Effector CD8-positive, alpha-beta T cell (primary cell): ENCODE data around the gene OR5K1.
A peak's percentile ranks its signal among the peaks of the same experiment; 100 is the strongest.

ENCODE experiments used
- DNase-seq: peaks from one replicate; lab custom pipeline; 2025; lab: John Stamatoyannopoulos, UW

The OR5K1 gene

GRCh38 chr3:98514948-98515347 lies 51.9 kb downstream of the OR5K1 start:
- no peak for DNase-seq

GRCh38 chr3:98518816-98519215 lies 55.8 kb downstream of the OR5K1 start:
- no peak for DNase-seq

GRCh38 chr3:98519351-98519750 lies 56.4 kb downstream of the OR5K1 start:
- no peak for DNase-seq

GRCh38 chr3:98521897-98522543 lies 59.0 kb downstream of the OR5K1 start:
- DNase-seq = peak; percentile 1
